Peyer's patch (tissue), 4 donors: ENCODE data around the gene RFTN1. TPM values are rescaled to one million over a fixed set of nuclear protein-coding genes. Genes with fewer than 3 reads are reported as not detected.

ENCODE experiments used
- DNase-seq, 3 donors: peaks; one replicate each; pipeline ENCODE4 v3.0.0-alpha.2; 2017 to 2019
- H3K27ac ChIP-seq, 4 donors: fragments of 200-600 bp; sonication (generic); one replicate each; pipeline ENCODE4 v1.5.1; 2016 to 2019
- H3K27me3 ChIP-seq, 2 donors: fragments of 200-600 bp; sonication (generic); one replicate each; pipeline ENCODE4 v1.5.1; 2019
- H3K36me3 ChIP-seq, 3 donors: fragments of 200-600 bp; sonication (generic); one replicate each; pipeline ENCODE4 v1.5.1; 2016 to 2019
- H3K4me1 ChIP-seq, 4 donors: fragments of 200-600 bp; sonication (generic); one replicate each; pipeline ENCODE4 v1.5.1; 2016 to 2019
- H3K4me3 ChIP-seq, 4 donors: fragments of 200-600 bp; sonication (generic); 1 replicate in 3 of 4; 2 replicates in 1 of 4; pipeline ENCODE4 v1.5.1; 2016 to 2019; ENCODE audit warnings: mild to moderate bottlenecking in 1 of 4
- H3K9me3 ChIP-seq, 4 donors: fragments of 200-600 bp; sonication (generic); one replicate each; pipeline ENCODE4 v1.5.1; 2016 to 2019; ENCODE audit warnings: mild to moderate bottlenecking in 1 of 4
- POLR2A ChIP-seq, 2 donors: fragments of 450-650 bp; IDR thresholded peaks; one replicate each; pipeline ENCODE4 v1.5.1; 2017; ENCODE audit warnings: antibody characterized with exemption in 2 of 2, mild to moderate bottlenecking in 2 of 2, moderate library complexity in 2 of 2
- total RNA-seq, 4 donors: library from RNA; depleted of rRNA; stranded (reverse); fragments of >200 nt; gene quantifications; one replicate each; pipeline ENCODE4 v1.1.0, GENCODE V29; 2016
- TF ChIP-seq, protein P1 (sequence below), 6 experiments: fragments of 450-650 bp in 4 of 6; fragments of 200-600 bp in 2 of 6; sonication (generic) in 1 of 6; IDR thresholded peaks; one replicate each; pipeline ENCODE4 v1.5.1; 2017 to 2019; ENCODE audit warnings: antibody characterized with exemption in 6 of 6, mild to moderate bottlenecking in 3 of 6, moderate library complexity in 1 of 6

Gene RFTN1
- total RNA-seq, 4 donors from 2014 or later: 6.1 to 135 (median 32.0) TPM

DNA sequence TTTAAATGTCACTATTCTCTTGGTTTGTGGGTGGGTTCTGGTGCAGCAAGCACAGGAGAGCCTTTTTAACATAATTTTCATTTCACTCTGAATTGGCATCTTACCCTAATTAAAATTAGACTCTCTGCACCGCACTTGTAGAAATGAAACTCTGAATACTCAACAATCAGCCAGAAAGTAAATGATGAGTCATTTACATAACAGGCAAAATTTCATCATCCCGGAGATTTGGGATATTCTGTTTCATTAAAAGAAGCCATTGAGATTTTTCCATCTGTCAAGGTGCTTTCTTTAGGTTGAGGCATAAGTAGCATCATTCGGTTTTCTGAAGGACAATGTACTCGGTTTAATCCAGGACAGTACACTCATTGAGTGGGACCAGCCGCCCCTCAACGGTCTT is 111.0 kb downstream of the RFTN1 start:
- DNase-seq: no peak
- Histone ChIP-seq H3K27me3 (no peaks in the 10 kb centered on the region), H3K27ac (no peak overlapping the region), H3K4me1 (peaks cover 0 to 4% (median 0%) of the 10 kb centered on the region in 4 donors), H3K4me3 (no peak overlapping the region), H3K9me3 (no peaks in the 10 kb centered on the region), H3K36me3 (no peaks in the 10 kb centered on the region)
- TF ChIP-seq POLR2A (IDR thresholded peaks at IDR 0.05): no peak
- TF ChIP-seq, protein P1, sequence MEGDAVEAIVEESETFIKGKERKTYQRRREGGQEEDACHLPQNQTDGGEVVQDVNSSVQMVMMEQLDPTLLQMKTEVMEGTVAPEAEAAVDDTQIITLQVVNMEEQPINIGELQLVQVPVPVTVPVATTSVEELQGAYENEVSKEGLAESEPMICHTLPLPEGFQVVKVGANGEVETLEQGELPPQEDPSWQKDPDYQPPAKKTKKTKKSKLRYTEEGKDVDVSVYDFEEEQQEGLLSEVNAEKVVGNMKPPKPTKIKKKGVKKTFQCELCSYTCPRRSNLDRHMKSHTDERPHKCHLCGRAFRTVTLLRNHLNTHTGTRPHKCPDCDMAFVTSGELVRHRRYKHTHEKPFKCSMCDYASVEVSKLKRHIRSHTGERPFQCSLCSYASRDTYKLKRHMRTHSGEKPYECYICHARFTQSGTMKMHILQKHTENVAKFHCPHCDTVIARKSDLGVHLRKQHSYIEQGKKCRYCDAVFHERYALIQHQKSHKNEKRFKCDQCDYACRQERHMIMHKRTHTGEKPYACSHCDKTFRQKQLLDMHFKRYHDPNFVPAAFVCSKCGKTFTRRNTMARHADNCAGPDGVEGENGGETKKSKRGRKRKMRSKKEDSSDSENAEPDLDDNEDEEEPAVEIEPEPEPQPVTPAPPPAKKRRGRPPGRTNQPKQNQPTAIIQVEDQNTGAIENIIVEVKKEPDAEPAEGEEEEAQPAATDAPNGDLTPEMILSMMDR (IDR thresholded peaks at IDR 0.05): no peak

DNA sequence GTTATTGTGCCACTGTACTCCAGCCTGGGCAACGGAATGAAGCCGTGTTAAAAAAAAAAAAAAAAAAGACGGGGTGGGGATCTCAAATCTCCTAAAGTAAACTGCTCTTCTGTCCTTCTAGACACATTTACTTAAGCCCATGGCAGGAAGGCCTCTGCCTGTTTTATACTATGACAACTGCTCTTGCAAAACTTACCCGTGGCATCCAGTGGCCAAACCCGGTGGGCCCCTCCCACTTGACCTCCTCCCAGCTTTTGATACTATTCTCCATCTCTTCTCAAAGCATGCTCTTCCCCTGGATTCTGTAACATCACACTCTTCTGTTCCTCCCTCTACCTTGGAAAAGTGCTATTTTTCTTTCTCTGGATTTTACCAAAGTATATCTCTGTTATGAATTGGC is 112.2 kb downstream of the RFTN1 start:
- Histone ChIP-seq H3K9me3 (no peaks in the 10 kb centered on the region), H3K4me1 (peaks cover 0 to 4% (median 0%) of the 10 kb centered on the region in 4 donors), H3K4me3 (no peak overlapping the region), H3K27me3 (no peaks in the 10 kb centered on the region), H3K27ac (peak overlapping the region in 1 of 4 donors; percentile 12), H3K36me3 (no peaks in the 10 kb centered on the region)
- no peak for DNase-seq
- TF ChIP-seq, protein P1 (IDR thresholded peaks at IDR 0.05): no peak
- no peak for TF ChIP-seq POLR2A (IDR thresholded peaks at IDR 0.05)

DNA sequence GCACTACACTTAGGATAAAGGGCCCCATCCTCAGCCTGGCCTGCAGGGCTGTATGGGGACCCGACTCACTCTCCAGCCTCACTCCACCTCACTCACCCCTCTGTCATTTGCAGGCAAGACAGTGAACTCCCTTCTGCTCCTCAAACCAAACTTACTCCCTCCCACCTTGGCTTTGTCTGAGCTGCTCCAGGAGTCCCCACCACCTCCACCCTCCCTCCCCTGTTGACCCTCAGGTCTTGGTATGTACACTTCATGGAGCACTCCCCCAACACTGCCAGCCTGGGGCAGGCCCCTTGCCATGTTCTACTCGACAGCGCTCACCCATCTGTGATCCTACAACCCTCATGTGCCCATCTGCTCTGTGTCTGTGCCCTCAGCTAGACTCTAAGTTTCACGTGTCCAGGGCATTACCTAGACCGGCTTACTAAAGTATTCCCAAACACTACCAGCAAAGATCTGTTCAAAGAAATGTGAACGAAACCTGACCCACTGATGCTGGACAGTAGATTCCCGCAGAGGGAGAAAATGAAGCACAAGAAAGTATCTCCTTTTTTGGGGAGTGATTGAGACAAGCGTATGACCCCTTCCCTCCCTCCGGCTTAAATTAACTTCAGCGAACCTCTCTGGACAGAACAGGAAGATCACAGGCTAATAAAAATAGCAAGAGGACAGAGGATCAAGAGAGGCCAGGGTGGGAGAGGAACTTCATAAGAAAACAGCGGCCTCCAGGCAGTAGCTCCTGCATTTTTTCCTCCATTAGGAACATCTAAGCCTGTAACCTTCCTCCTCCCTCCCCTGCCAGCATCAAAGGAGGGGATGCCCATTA is 113.2 kb downstream of the RFTN1 start:
- H3K4me3 ChIP-seq: no peak overlapping the region
- no peaks in the 10 kb centered on the region for H3K27me3 ChIP-seq
- no peaks in the 10 kb centered on the region for H3K9me3 ChIP-seq
- H3K4me1 ChIP-seq: peaks cover 0 to 4% (median 0%) of the 10 kb centered on the region in 4 donors
- TF ChIP-seq, protein P1 (IDR thresholded peaks at IDR 0.05): no peak
- TF ChIP-seq POLR2A (IDR thresholded peaks at IDR 0.05): no peak
- H3K36me3 ChIP-seq: no peaks in the 10 kb centered on the region
- H3K27ac ChIP-seq: peak overlapping the region in 3 of 4 donors; percentile 3 to 32 (median 24)
- DNase-seq: no peak

DNA sequence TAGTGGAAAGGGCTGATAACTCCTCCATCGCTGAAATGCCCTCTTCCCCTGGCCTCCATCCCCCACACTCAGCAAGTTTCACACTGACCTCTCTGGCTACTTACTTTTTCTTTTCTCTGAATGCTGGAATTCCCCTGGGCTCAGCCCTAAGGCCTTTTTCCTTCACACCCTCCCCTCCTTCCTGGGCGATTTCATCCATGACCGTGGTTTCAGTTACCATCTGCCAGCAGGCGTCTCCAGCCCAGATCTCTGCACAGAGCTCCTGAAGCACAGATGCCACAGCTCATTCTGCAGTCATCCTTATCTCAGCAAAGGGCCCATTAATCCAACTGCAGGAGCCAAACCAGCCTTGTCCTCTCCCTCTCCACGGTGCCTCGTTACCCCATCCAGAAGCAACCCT is 114.0 kb downstream of the RFTN1 start:
- H3K9me3 ChIP-seq: no peaks in the 10 kb centered on the region
- H3K27ac ChIP-seq: peak overlapping the region in 2 of 4 donors; percentile 23 to 32
- DNase-seq: no peak

DNA sequence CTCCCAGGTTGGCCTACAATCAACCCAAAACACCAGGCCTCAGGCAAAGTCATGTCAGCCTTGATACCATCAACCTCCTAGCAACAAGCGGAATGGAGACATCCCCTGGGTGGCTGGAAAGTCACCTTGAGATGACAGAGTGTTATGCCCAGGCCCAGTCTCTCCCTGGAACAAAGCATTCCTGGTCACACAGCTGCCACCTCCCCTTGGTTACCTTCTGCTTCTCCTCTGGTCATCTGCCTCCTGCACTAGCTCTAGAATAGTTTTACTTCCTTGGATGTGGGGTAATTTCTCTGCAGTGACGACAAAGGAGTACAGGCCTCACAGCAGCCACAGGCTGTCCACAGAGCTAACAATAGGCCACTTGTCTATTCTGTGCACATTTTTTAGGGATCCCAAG is 114.9 kb downstream of the RFTN1 start:
- Histone ChIP-seq H3K4me3 (no peak overlapping the region), H3K4me1 (peaks cover 0 to 4% (median 0%) of the 10 kb centered on the region in 4 donors), H3K36me3 (no peaks in the 10 kb centered on the region), H3K27ac (peak overlapping the region in 1 of 4 donors; percentile 42), H3K27me3 (no peaks in the 10 kb centered on the region), H3K9me3 (no peaks in the 10 kb centered on the region)
- no peak for DNase-seq
- TF ChIP-seq, protein P1 (IDR thresholded peaks at IDR 0.05): no peak
- TF ChIP-seq POLR2A (IDR thresholded peaks at IDR 0.05): no peak

More for the DNA sequence above, 114.0 kb downstream of the RFTN1 start:
- H3K27me3 ChIP-seq: no peaks in the 10 kb centered on the region
- H3K36me3 ChIP-seq: no peaks in the 10 kb centered on the region
- TF ChIP-seq, protein P1 (IDR thresholded peaks at IDR 0.05): no peak
- TF ChIP-seq POLR2A (IDR thresholded peaks at IDR 0.05): no peak
- peaks cover 0 to 4% (median 0%) of the 10 kb centered on the region in 4 donors for H3K4me1 ChIP-seq
- no peak overlapping the region for H3K4me3 ChIP-seq
